ENCODE results near the gene TXNDC2.

The TXNDC2 gene

DNA sequence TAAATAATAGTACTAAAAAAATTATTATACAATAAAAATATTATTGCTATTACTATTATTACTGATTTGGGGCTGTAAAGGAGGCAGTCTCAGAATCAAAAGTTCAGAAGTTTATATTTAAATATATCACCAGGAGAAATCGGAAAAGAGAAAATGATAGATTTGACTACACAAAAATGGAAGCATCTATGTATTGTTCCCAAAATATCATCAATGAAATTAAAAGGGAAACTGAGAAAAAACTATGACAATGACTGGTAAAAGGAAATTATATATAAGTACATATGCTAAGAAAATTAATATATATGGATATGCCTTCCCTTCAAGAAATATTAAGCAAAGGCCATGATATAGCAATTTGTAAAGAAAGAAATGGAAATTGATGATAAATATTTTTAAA lies 7.7 kb upstream of the TXNDC2 start:
- ATAC-seq (ENCODE audit: low read depth) (no peak), DNase-seq (ENCODE audit: low spot score) (no peak)
- TF ChIP-seq, protein P1, sequence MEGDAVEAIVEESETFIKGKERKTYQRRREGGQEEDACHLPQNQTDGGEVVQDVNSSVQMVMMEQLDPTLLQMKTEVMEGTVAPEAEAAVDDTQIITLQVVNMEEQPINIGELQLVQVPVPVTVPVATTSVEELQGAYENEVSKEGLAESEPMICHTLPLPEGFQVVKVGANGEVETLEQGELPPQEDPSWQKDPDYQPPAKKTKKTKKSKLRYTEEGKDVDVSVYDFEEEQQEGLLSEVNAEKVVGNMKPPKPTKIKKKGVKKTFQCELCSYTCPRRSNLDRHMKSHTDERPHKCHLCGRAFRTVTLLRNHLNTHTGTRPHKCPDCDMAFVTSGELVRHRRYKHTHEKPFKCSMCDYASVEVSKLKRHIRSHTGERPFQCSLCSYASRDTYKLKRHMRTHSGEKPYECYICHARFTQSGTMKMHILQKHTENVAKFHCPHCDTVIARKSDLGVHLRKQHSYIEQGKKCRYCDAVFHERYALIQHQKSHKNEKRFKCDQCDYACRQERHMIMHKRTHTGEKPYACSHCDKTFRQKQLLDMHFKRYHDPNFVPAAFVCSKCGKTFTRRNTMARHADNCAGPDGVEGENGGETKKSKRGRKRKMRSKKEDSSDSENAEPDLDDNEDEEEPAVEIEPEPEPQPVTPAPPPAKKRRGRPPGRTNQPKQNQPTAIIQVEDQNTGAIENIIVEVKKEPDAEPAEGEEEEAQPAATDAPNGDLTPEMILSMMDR (IDR thresholded peaks at IDR 0.05; ENCODE audit: poor library complexity, severe bottlenecking) = no peak
- no peaks in the 10 kb centered on the region for H3K27me3 ChIP-seq (ENCODE audit: insufficient read depth, poor library complexity, severe bottlenecking)
- H3K4me3 ChIP-seq (ENCODE audit: severe bottlenecking) = no peak overlapping the region
- no peaks in the 10 kb centered on the region for H3K36me3 ChIP-seq (ENCODE audit: low read depth)
- peaks cover 26% of the 10 kb centered on the region for H3K4me1 ChIP-seq (ENCODE audit: insufficient read depth, poor library complexity, severe bottlenecking)
- H3K27ac ChIP-seq (ENCODE audit: poor library complexity, severe bottlenecking) = peak overlapping the region; percentile 76
- H3K9me3 ChIP-seq (ENCODE audit: severe bottlenecking) = no peaks in the 10 kb centered on the region

DNA sequence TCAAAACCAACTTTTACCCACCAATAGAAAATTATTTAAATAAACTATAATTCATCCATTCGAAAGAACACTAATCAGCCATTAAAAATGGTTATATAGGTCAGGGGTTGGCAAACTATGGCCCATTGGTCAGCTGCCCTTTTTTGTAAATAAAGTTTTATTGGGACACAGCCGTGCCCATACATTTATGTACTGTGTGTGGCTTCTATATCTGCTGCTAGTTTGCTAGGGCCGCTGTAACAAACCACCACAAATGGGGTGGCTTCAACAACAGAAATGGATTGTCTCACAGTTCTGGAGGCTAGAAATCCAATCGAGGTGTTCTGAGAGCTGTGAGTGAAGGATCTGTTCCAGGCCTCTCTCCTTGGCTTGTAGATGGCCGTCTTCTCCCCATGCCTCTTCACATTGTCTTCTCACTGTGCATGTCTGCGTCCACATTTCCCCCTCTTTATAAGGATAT lies 7.0 kb upstream of the TXNDC2 start:
- Histone ChIP-seq H3K27me3 (ENCODE audit: insufficient read depth, poor library complexity, severe bottlenecking) (no peaks in the 10 kb centered on the region), H3K4me1 (ENCODE audit: insufficient read depth, poor library complexity, severe bottlenecking) (peaks cover 26% of the 10 kb centered on the region), H3K4me3 (ENCODE audit: severe bottlenecking) (no peak overlapping the region), H3K9me3 (ENCODE audit: severe bottlenecking) (no peaks in the 10 kb centered on the region), H3K36me3 (ENCODE audit: low read depth) (no peaks in the 10 kb centered on the region), H3K27ac (ENCODE audit: poor library complexity, severe bottlenecking) (no peak overlapping the region)
- ATAC-seq (ENCODE audit: low read depth) (no peak), DNase-seq (ENCODE audit: low spot score) (no peak)
- TF ChIP-seq, protein P1 (IDR thresholded peaks at IDR 0.05; ENCODE audit: poor library complexity, severe bottlenecking) = no peak

DNA sequence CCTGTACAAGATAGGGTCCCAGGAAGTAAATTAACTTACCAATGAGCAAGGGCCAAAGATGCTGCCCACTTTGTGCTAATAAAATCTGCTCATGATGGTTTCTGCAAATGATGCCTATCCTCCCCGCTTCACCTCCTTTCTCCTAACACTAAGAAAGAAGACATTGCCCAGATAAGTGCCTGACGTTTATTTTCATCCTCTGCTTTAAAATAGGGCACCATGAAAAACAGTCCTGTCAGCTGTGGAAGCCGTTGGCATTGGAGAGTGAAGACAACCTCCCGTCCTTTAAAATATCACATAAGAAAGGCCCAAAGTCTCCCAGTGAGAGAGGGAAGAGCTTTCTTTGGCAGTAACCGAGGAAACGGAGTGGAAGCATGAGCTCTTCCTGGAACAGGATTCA lies 1.7 kb upstream of the TXNDC2 start:
- Histone ChIP-seq H3K27ac (ENCODE audit: poor library complexity, severe bottlenecking) (no peak overlapping the region), H3K4me3 (ENCODE audit: severe bottlenecking) (no peak overlapping the region), H3K4me1 (ENCODE audit: insufficient read depth, poor library complexity, severe bottlenecking) (no peaks in the 10 kb centered on the region), H3K9me3 (ENCODE audit: severe bottlenecking) (no peaks in the 10 kb centered on the region), H3K36me3 (ENCODE audit: low read depth) (no peaks in the 10 kb centered on the region), H3K27me3 (ENCODE audit: insufficient read depth, poor library complexity, severe bottlenecking) (no peaks in the 10 kb centered on the region)
- DNase-seq (ENCODE audit: low spot score) (no peak), ATAC-seq (ENCODE audit: low read depth) (no peak)
- TF ChIP-seq, protein P1 (IDR thresholded peaks at IDR 0.05; ENCODE audit: poor library complexity, severe bottlenecking) = no peak

DNA sequence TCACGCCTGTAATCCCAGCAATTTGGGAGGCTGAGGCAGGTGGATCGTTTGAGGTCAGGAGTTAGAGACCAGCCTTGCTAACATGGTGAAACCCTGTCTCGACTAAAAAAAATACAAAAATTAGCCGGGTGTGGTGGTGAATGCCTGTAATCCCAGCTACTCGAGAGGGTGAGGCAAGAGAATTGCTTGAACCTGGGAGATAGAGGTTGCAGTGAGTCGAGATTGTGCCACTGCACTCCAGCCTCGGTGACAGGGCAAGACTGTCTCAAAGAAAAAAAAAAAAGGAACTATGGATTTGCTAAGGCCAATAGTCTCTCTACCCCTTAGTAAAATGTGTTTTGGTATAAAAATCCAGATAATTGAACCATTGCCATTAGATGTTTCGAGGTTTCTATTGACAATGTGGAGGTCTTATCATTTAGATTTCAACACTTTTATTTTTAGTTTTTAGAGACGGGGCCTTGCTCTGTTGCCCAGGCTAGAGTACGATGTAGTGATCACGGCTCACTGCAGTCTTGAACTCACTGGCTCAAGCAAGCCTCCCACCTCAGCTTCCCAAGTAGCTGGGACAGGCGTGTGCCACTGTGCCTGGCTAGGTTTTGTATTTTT lies 1.1 kb upstream of the TXNDC2 start:
- H3K27me3 ChIP-seq (ENCODE audit: insufficient read depth, poor library complexity, severe bottlenecking) = no peaks in the 10 kb centered on the region
- no peaks in the 10 kb centered on the region for H3K4me1 ChIP-seq (ENCODE audit: insufficient read depth, poor library complexity, severe bottlenecking)
- TF ChIP-seq, protein P1 (IDR thresholded peaks at IDR 0.05; ENCODE audit: poor library complexity, severe bottlenecking) = no peak
- ATAC-seq (ENCODE audit: low read depth) (no peak), DNase-seq (ENCODE audit: low spot score) (no peak)
- H3K4me3 ChIP-seq (ENCODE audit: severe bottlenecking) = no peak overlapping the region
- no peak overlapping the region for H3K27ac ChIP-seq (ENCODE audit: poor library complexity, severe bottlenecking)
- no peaks in the 10 kb centered on the region for H3K9me3 ChIP-seq (ENCODE audit: severe bottlenecking)
- H3K36me3 ChIP-seq (ENCODE audit: low read depth) = no peaks in the 10 kb centered on the region

DNA sequence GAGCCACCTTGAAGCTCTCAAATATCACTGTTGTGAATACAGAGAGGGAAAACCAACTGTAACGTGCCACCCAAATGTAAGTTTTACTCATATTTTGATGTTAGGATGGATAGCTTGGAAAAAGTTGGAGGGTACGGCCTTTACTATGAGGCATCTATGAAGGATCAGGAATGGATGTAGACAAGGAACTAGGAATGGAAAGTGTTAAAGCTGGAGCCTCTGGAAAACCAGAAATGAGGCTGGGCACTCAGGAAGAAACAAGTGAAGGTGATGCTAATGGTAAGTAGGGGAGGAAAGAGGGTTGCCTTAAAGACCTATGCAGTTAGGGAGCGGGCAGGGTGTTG lies 204 bp downstream of the TXNDC2 start:
- DNase-seq (ENCODE audit: low spot score) (no peak), ATAC-seq (ENCODE audit: low read depth) (no peak)
- Histone ChIP-seq H3K27ac (ENCODE audit: poor library complexity, severe bottlenecking) (no peak overlapping the region), H3K27me3 (ENCODE audit: insufficient read depth, poor library complexity, severe bottlenecking) (no peaks in the 10 kb centered on the region), H3K36me3 (ENCODE audit: low read depth) (no peaks in the 10 kb centered on the region), H3K9me3 (ENCODE audit: severe bottlenecking) (no peaks in the 10 kb centered on the region), H3K4me1 (ENCODE audit: insufficient read depth, poor library complexity, severe bottlenecking) (no peaks in the 10 kb centered on the region), H3K4me3 (ENCODE audit: severe bottlenecking) (no peak overlapping the region)
- TF ChIP-seq, protein P1 (IDR thresholded peaks at IDR 0.05; ENCODE audit: poor library complexity, severe bottlenecking) = no peak
